Measurements from ENCODE around the gene KIF16B.
A peak's percentile ranks its signal among the peaks of the same experiment; 100 is the strongest.

KIF16B gene

DNA sequence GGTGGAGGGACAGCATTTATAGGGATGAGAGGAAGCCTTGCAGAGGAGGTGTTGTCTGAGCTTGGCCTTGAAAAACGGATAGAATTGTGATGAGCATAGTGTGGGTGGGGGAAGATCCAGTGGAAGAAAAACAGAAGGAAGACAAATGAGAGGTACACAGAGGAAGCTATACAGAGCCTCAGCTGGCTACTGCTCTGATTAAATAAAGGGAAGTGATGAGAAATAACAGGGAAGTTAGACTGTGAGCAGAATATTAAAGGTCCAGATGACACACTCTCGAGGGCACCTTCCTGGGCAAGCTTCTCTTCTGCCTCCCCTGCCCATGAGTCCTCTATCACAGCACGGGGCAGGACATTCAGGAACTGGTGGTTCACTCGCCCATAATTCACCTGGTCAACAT is 182.3 kb downstream of the KIF16B start:
- DNase-seq, result no peak

DNA sequence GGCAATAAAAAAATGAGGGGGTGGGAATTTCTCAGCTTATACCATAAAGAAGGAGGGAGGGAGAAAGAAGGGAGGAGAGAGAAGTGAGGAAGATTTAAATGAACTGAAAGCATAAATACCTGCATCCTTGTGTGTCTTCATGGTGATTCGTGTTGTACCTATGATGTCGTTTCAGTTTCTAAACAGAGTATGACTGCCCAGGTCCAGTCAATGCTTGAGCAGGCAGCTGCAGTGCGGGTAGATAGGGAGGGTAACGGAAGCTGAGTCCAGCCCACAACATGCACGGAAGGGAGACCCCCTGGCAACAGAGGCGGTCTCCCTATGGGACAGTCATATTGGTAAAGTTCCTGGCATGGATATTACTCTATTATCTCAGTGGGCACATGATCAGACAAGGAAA is 184.5 kb downstream of the KIF16B start:
- no peak for DNase-seq

DNA sequence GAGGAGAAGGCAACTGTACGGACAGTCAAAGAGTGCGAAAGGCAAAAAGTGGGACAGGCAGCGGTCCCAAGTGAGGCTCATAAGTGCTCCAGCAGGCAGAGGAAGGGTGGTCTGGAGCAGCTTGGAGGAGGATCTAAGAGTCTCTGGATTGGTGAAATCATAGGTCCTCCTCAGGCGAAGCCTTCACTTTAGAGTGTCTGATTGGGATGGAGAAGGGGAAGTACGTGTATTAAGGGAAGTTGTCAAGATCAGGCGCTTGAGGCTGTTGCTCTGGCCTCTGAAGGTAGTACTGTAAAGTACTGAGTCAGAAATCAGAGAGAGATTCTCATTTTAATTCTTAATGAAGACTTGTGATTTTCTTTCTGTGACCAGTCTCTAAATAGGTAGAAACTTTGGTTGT is 185.6 kb downstream of the KIF16B start:
- no peak for DNase-seq

DNA sequence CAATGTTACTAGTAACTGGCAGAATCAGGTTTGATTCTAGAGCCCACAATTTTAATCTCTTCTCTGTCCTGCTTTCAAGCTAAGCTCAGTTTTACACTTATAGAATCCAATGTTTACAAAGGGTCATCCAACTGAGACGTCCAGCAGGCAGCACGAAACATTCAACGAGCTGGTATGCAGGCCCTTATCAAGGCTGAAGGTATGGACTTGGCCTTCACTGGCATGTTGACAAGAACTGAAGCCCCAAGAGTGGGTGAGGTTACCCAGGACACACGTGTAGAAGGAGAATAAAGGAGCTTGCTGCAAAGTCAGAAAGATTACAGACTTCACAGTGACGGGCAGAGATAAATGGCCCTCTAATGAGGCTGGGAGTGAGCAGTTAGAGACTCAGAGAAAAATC is 187.4 kb downstream of the KIF16B start:
- no peak for DNase-seq

DNA sequence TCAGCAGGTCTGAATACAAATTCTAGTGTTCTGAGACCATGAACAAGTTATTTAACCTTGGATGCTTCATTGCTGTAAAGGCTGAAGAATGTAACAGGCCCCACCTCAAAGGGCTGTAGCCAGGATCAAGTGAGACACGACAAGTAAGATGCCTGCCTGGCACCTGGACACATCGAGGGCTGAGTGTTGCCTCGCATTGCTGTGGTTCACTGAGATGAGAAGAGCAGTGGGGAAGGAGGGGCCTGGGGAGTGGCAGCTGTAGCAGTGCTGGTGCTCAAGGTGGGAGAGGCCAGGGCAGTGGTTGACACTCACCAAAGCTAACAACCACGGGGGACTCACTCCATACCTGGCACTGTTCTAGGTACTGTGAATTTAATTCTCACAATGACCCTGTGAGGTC is 187.8 kb downstream of the KIF16B start:
- DNase-seq, result no peak

DNA sequence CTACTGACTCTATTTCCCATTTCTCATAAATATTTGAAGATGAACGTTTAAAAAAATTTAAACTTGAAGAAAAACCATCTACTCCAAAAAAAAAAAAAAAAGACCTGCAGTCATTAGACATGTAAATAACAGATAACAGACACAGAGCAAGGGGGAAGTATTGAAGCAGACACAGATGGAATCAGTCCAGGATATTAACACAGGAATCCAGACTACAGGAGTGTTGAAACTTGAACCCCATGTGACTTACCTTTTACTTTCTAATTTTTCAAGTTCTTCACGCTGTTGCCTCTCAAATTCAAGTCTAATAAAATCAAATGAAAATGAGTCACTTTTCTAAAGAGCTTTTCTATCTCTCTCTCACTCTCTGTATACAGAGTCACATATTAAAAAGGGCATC is 191.8 kb downstream of the KIF16B start:
- DNase-seq, result no peak

DNA sequence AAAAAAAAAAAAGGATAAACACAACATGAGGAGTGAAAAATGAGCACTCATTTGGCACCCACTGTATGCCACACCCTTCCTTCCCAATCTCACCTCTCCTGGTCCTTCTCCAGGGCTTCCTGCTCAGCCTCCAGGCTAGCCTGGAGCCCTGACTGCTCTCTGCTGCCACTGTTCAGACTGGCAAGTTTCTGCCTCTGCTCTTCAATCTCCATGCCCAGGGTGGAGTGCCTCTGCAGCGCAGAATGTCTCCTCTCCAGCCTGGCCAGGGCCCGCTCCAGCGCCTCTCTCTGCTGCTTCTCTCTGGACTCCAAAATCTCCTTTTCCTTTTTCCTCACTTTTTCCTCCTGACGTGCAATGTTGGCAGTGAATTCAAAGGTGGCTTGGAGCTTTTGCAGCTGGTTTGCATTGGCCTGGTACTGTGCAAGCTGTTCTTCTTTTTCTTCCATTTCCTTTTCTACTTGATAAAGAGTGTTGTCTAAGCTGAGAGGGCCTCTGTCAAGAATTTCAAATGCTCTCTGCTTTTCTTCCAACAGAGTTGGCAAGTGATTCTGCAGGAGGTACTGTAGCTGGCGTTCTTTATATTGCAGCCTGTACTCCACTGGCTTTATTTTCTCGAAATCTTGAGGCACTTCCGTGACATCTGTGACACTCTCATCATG is 194.4 kb downstream of the KIF16B start:
- peak; percentile 38 for DNase-seq

DNA sequence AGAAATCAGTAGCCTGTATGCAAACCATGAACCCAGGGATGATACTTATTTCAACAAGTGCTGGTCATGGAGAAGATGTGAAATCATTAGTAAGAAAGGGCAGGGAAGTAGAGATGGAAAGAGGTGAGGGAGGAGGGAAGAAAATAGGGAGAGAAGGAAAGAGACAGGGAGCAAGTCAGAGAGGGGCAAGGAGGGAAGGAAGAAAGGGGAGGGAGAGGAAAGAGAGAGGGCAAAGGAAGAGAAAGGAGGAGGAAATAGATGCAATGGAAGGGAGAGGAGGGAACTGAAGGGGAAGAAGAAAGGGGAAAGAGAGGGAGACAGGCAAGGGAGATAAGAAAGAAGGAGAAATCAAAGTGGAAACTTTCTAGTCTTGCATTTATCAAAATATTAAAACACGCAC is 195.1 kb downstream of the KIF16B start:
- DNase-seq, result no peak

DNA sequence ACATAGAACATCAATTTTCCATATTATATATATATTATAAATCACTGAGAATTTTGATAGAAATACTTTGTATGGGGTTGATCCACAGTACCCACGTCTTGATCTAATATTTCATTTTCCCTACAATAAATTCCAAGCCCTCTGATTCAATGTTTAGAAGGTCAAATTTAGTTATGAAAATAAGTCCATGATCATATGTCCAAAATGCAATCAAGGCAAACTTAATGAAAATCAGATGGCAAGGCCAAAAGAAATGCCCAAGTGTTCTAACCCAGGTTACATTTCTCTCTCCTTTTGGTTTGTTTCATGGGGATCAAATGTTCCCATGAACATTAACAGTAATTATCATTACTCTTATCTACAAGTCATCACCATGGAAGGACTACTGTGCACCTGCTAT is 203.8 kb downstream of the KIF16B start:
- no peak for DNase-seq

DNA sequence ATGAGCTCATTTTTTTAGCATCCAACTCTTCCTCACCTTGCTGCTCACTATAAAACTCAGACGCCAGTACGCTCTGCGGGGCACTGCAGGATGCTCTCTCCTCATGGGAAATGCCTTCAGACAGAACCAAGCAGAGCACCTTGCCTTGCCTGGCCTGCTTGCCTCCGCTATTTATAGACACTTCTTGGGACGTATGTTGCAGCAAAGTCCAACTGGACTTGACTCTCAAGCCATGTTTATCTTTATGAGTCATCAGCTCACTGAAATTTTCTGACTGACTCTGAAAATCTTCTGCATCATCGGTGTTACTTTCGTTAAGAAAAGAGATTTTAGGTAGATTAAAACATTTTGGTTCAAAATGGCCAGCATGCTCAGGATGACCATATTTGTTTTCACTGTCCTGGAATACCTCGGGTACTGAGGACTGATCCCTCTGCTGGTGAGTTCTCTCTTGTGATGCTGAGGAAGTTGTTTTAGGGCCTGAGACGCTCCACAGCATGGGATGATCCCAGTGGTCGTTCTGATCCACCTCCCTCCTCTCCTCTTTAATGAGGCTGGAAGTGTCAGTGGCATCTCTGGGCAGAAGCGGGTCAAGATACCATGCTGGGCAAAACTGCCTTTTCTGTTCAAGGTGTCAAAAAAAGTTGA is 204.5 kb downstream of the KIF16B start:
- no peak for DNase-seq

DNA sequence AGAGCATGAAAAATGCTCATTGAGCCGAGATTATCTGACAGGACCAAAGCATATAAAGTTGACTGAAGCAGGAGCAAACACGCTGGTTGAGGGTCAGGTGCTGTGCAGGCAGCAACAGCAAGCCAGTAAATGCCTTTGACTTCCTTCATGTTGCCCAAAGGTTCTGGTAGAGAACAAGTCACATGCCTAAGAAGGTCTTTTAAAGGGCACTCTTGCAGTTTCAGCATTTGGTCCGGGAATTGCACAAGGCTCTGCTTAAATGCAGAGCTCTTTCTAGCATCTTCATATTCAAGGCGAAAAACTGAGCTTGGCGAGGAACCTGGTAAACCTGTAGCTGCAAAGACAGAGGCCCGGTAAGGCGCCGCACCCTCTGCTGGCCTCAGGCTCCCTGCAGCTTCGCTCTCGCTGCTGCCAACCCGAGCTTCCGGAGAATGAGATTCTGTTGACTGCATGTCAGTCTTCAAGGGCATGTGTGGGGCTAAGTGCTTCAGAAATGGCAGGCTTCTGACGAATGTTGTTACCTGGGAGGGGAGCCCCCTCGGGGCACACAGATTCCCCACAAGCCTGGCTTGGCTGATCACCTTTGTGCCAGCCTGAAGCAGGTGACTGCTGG is 205.2 kb downstream of the KIF16B start:
- no peak for DNase-seq

DNA sequence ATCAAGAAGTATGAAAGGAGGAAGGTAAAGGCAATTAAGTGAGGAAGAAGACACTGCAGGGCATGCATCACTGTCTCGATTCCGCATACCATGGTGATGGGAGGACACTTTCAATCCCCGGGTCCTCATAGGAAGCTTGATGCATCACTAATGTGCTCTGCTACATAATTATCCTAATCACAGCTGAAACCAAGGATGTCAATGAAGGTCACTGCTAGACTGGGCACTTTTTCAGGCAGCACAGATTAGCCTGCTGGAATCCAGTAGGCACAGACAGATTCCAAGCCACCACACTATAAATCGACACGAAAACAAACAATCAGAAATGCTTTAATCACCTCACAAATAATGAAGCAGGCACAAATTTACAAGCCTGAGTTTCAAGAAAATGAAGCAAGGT is 206.7 kb downstream of the KIF16B start:
- no peak for DNase-seq

DNA sequence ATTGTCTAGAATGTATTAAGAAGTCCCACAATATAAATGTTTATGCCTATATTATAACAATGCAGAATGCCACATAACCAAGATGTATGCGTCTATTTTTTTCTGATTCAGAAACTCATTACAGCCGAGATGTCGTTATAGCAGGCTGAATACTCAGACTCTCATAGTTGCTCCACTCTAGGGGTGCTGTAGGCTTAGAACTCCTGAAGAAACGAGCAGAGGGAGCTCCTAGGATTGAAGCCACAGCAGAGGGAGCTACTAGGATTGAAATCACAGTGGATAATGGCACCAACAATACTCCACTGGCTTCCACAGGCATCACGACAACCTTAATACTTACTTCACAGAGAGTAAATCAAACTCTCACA is 208.9 kb downstream of the KIF16B start:
- no peak for DNase-seq

DNA sequence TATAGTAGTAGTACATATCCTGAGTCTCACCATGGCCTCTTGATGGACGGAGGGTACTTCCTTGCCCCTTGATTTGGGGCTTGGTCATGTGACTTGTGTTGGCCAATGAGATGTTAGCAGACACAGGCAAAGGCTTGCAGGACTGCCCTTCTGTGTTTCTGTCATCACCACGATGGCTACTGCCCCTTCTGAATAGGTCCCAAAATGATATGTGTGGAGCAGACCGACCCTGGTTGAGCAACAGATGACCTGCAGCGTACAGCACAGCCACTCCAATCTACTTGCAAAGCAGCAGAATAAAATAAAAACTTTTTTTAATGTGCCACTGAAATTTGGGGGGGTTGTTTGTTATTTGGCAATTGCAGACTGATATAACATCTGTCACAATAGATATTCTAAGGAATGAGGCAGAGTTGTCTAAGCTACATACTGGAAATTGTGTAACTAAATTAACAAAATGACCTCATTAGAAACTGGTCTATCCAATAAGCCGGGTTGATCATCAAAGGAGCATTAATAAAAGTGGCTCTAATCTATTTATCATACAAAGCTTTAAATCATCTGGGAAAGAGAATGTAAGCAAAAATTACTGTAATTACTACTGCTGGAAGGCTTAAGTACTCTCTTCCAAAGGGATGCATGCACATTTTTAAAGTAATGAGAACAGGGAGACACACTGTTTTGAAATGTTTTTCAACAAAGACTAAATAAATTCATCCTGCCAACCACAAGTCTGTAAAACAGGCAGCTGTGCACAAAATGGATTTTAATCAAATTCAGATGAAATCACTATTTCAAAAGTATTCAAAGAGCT is 209.5 kb downstream of the KIF16B start:
- no peak for DNase-seq

DNA sequence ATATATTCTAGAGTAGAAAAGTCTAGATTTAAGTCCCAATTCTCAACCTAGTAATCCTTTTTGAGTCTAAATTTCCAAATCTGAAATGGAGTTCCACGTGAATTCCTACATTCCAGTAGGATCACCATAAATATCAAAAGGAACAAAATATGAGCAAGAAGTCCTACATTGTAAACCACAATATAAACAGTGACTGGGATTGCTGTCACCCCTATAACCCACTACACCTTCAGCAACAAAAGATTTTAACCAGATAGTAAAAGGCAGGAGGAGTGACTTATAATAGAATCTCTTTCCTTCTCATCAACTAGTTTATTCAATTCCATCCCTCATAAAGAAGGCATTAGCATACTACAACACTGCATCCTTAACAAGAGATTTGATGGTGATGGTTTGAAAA is 210.6 kb downstream of the KIF16B start:
- no peak for DNase-seq

DNA sequence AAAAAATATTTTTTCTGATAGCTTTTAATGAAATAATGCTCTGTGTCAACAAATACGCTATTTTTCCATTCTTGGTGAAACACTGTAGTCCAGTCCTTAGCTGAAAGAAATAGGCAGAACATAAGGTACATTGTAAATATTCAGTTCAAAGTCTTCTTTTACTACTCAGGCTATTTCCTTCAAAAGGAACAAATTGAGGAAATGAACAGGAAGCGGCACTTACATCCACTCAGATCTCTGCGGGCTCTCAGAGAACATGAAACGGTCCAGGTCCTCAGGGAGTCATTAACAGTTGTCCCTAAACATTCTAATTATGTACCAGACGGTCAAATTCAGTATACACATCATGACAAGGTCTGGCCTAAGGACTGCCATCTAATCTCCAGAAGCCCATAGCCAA is 212.6 kb downstream of the KIF16B start:
- no peak for DNase-seq

DNA sequence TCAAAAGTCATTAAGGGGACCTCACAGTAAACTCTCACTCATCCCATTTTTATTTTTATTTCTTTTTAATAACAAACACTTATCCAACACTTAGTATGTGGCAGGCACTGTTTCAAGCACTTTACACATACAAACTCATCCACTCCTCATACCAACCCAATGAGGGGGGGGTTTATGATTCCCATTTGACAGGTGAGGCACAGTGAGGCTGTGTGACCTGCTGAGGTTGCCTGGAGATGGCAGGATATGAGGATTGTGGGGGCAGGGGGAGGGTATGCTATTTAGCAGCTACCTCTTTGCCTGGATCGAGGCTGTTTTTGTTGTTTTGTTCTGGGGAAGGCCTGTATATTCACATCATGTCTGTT is 219.8 kb downstream of the KIF16B start:
- DNase-seq, result no peak

DNA sequence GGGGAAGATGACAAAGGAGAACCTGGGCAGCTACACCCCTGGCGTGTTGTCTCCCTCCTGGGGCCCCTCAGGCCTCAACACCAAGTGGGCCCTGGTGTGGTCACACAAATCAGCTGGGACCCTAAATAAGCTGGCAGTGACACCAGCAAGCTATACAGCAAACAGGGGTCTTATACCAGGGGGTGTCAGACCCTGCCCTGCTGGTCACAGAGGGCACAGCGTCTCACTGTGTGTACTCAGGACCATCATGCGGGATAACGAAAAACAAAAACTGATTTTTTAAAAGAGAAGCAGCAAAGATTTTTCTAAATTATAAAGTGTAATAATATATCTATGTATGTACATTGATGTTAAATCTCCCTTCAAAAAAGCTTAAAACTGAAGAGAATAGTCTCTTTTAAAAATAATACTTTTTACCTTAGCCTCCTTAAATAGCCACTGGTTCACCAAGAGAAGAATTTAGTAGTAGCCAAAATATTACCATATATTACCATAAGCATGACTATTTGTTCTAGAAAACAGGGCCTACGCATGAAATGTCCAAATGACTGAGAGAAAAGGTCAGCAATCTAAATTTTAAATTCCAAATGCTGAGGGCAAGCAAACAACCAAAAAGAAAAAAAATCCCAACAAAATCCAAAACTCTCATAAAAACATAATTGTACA is 220.4 kb downstream of the KIF16B start:
- DNase-seq, result no peak

DNA sequence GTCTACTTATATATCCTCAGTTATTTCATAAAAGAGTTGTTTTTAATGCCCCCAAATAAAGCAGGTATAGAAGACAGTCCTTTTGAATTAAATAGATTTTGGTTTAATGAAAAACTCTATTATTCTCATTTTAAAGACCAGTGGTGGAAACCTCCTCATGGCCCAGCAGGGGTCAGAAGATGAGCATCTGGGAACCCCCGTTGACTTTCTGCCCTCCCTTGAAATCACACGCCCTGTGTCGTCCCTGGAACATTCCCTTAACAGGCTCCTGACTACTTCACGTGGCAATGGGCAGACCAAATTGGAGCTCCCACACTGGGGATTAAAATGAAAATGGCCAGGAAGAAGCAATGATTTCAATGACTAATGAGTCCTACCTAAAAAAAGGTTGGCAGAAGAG is 220.9 kb downstream of the KIF16B start:
- no peak for DNase-seq

DNA sequence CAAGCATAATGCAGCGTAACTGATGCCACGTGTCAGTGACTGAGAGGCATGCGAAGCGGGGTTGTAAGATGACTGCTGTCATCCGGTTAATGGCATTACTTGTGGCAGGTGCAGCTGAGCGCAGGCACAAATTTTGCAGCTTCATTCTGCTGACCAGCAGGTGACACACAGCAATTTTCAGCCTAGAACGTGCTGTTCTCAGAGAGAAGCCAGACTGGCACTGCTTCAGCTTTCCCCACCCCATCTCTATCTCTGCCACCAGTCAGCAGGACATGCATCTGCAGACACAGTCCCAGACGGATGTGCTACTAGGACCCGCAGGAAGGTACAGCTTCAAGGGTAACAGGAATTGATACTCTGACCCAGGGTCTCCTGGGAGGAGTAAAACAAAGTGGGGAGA is 221.8 kb downstream of the KIF16B start:
- peak; percentile 27 for DNase-seq

DNA sequence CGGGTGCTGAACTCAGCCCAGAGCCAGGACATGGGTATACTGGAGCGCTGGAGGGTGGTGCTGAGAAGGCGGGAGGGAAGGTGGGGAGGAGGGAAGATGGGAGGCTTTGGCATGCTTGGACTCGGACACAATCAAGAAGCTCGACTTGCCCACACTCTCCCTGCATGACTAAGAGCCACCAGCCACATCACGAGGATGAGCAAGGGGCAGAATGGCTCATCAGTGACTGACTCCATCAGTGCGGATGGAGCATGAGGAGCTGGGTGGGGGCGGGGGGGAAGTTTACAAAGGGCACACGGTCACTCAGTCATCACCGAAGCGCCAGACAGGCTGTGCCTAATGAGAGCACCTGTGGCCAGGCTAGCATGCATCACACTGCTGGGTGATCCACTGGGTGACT is 222.8 kb downstream of the KIF16B start:
- DNase-seq, result no peak

DNA sequence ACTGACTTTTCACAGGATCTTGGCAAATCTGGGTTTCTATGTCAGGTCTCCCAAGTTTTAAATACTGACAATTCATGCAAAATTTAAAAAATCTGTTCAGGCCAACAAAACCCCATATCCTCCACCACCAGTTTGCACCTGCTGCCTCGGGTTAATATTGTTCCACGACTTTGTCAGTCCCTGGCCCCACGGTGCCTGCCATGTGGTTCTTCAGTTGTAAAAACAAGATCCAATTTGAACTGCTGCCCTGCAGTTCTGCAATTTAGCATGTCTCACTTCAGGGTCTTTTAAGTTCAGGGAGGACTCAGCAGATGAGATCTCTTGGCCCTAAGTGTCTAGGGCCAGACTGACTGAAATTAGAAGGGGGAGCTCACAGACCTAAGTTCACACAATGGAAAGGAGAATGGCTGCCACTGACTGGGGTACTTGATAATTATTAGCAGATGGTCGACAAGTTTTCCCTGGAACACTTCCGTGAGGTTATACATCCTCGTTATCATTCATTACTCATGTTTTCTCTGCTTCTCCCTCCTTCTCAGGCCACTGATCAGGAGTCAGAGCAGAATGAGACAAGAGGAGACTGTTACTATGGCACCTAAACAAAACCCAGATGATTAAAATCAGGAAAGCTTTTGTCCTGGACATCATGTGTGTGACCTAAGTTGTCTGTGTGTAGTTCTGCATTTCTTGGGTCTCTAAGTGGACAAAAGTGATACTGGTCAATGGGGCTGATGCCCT is 223.6 kb downstream of the KIF16B start:
- no peak for DNase-seq

DNA sequence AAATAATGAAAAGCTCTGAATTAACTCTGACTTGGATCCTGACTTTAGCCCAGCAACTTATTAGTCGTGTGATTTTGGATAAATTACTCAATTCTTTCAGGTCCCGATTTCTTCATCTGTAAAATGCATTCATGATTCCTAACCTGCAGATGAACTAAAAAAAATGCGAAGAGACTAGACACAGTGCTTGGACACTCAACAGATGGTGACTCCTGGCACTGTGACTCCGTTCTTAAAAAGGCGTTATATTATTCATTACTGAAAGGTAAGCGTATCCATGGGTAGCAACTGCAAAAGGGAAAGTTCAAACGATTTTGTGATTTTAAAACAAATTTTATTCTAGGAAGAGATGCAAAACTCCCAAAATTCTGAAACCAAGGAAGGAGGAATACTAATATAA is 226.3 kb downstream of the KIF16B start:
- no peak for DNase-seq

Measured in right hindlimb (tissue), 1 donor.